Gastrocnemius medialis (tissue), 4 donors: ENCODE measurements around the gene ABCC4.

Experiments
- CTCF ChIP-seq, 5 experiments: fragments of 450-650 bp in 3 of 5; fragments of 200-600 bp in 2 of 5; sonication (generic) in 2 of 5; IDR thresholded peaks in 4 of 5; conservative IDR thresholded peaks in 1 of 5; 1 replicate in 4 of 5; 2 replicates in 1 of 5; pipeline ENCODE4 v1.5.1; 2016 to 2019; ENCODE audit warnings: antibody characterized with exemption in 5 of 5, mild to moderate bottlenecking in 3 of 5, moderate library complexity in 3 of 5
- POLR2A ChIP-seq, 2 donors: fragments of 450-650 bp; IDR thresholded peaks; one replicate each; pipeline ENCODE4 v1.6.1; 2017; ENCODE audit warnings: antibody characterized with exemption in 2 of 2, mild to moderate bottlenecking in 2 of 2, moderate library complexity in 2 of 2

- TF ChIP-seq CTCF (IDR thresholded peaks at IDR 0.05 in 4 of 5, conservative IDR thresholded peaks at IDR 0.05 in 1 of 5) (no peak), POLR2A (IDR thresholded peaks at IDR 0.05) (no peak)
Measured at GRCh38 chr13:95262837-95263384, 38.3 kb downstream of the ABCC4 start.
